HepG2 (cell line): Measurements from ENCODE around the gene GLDN.

ENCODE experiments used
- CTCF ChIP-seq: sonication (generic); formaldehyde crosslinking; IDR thresholded peaks from 2 replicates; pipeline ENCODE4 v1.5.0; 2020; ENCODE audit warnings: mild to moderate bottlenecking, missing genetic modification reagents, moderate library complexity
- E2F5 ChIP-seq: sonication (generic); formaldehyde crosslinking; conservative IDR thresholded peaks from 2 replicates; pipeline ENCODE4 v1.4.0; 2020; ENCODE audit warnings: missing genetic modification reagents
- POLR2AphosphoS5 ChIP-seq: IDR thresholded peaks from 2 replicates; pipeline ENCODE4 v1.6.1; 2012; ENCODE audit warnings: low read depth, low read length
- SMC3 ChIP-seq: IDR thresholded peaks from 2 replicates; pipeline ENCODE4 v1.6.1; 2011; ENCODE audit warnings: low read length, improper control_type of control experiment

GRCh38 chr15:51378406-51378805 is 37.0 kb downstream of the GLDN start:
- TF ChIP-seq SMC3: no peak
- no peak for TF ChIP-seq CTCF (CRISPR knock-in tag)
- no peak for TF ChIP-seq POLR2AphosphoS5
- TF ChIP-seq E2F5: no peak
